Left colon (tissue), 2 donors: ENCODE results near the gene SPECC1. TPM values are rescaled to one million over a fixed set of nuclear protein-coding genes. Genes with fewer than 3 reads are reported as not detected.
A peak's percentile ranks its signal among the peaks of the same experiment; 100 is the strongest.
"Not testable (repeated sequence)": the region's sequence is repeated elsewhere in the genome, so short reads cannot be mapped to it uniquely, and the experiment has no call there.

ENCODE experiments used
- ATAC-seq: fragments of 200-7000 bp; cut with Tn5 transposase; one replicate; pipeline ENCODE4 v1.9.1; 2020; ENCODE audit warnings: mild to moderate bottlenecking, moderate library complexity
- DNase-seq, 2 donors: peaks; one replicate each; pipeline ENCODE4 v3.0.0-alpha.2; 2020
- intact Hi-C, 2 donors: fragments of 100-400 bp; cut with DNase I in 1 of 2; cut with micrococcal nuclease in 1 of 2; formaldehyde crosslinking; loops; one replicate each; pipeline versions ENCODE4 v1.11.2 to v1.14.0; 2022; cut with DNase I, micrococcal nuclease
- long read RNA-seq: library from polyadenylated mRNA; unstranded; transcript quantifications from one replicate; pipeline ENCODE4 v2.0.0, GENCODE V29; 2021
- total RNA-seq, 2 donors: library from RNA; stranded (reverse); fragmentation: NEBNext Ultra II Directional; extraction: Animal tissue kit (Norgen Biotek cat#: 25700); gene quantifications; one replicate each; pipeline ENCODE4 v1.2.1, GENCODE V29; 2021
- donor health status: DM: no; HTN: no; CAD: no.
- donor health status: DM: yes; HTN: yes; CAD: no.

SPECC1 gene
- 100 to 1,000 TPM in 1 of 2 donors, 10 to 100 TPM in 1; 86.5 to 104 TPM for total RNA-seq
- long read RNA-seq, full-length matches to known transcripts = 22 of 79 reads
- long read RNA-seq, partial matches to known transcripts = 30 of 79 reads
- long read RNA-seq, other reads (novel, unspliced or antisense) = 27 of 79 reads

- ATAC-seq = peak; percentile 98
- intact Hi-C loops = no loop called here
- peak; percentile 56 to 78 for DNase-seq
These were observed at the start of gene SPECC1 for GRCh38 chr17:20009302-20010098. SPECC1 (plus strand) TSS chr17:20009359; CDS start chr17:20096652, 87,293 bp downstream.

- intact Hi-C loops, DNase-seq, ATAC-seq: not testable (repeated sequence)
These were observed 46.2 kb upstream of the SPECC1 start for GRCh38 chr17:19962954-19963353.

- intact Hi-C loops = no loop called here
These were observed 36.0 kb upstream of the SPECC1 start for GRCh38 chr17:19973156-19973555.

GRCh38 chr17:19975601-19976000 lies 33.6 kb upstream of the SPECC1 start:
- no peak for DNase-seq
- intact Hi-C loops = no loop called here
- no peak for ATAC-seq

More at GRCh38 chr17:19973156-19973555, 36.0 kb upstream of the SPECC1 start:
- ATAC-seq (no peak), DNase-seq (no peak)

DNA sequence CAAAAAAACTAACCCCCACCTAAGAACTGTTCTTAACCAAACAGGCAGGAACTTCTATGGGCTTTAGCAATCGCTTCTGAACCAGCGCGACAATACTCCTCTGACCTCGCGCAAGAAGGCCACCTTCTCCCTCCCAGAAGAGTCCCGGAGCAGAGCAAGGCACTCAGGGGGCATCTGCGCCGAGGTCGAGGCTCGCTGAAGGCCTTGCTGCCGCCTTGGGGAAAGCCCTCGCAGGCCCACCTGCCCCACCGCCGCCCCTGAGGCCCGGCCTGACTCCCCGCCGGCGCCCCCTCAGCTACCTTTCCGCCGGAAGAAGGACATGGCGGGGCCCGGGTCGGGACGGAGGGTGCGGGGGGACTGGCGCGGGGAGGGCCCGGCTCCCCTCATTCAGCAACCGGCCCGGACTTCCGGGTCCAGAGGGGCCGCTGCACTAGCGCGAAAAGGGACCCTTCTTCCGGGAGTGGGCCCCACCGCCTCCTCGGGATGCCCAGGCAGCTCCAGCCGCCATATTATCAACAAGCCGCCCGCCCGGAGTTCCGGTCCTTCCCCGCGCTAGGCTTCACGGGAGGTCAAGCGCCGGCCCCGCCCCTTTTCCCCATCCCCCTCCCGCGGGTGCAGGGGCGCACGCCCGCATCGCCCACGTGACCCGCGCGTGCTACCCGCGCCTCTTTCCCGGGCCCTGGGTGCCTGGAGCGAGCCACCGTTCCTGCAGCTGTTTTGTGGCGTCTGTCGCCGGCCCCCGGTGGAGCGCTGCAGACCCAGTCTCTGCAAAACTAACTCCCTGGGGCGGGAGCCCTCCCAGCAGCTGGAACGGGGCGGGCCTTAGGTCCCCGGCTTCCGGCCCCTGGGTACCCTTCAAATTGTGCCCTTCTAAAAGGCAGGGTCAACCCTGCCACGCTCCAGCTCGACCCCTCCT lies 31.6 kb upstream of the SPECC1 start, which contains the start of gene AKAP10:
TSS of gene AKAP10 (minus strand) at position 536 of the 916 bp plus-strand sequence. CDS start at position 387, 149 bp downstream.
- peak; percentile 93 to 98 for DNase-seq
- ATAC-seq = peak; percentile 97
- intact Hi-C loops = no loop called here

GRCh38 chr17:19978209-19978802 lies 30.9 kb upstream of the SPECC1 start:
- DNase-seq (peak in 1 of 2 donors; percentile 35), ATAC-seq (no peak)
- intact Hi-C loops = no loop called here

- ATAC-seq = no peak
- intact Hi-C loops = no loop called here
- DNase-seq = no peak
These were observed 30.4 kb upstream of the SPECC1 start for GRCh38 chr17:19978805-19979211.

GRCh38 chr17:19979917-19980770 lies 29.0 kb upstream of the SPECC1 start:
- peak in 1 of 2 donors; percentile 19 for DNase-seq
- no peak for ATAC-seq
- intact Hi-C loops = no loop called here

DNA sequence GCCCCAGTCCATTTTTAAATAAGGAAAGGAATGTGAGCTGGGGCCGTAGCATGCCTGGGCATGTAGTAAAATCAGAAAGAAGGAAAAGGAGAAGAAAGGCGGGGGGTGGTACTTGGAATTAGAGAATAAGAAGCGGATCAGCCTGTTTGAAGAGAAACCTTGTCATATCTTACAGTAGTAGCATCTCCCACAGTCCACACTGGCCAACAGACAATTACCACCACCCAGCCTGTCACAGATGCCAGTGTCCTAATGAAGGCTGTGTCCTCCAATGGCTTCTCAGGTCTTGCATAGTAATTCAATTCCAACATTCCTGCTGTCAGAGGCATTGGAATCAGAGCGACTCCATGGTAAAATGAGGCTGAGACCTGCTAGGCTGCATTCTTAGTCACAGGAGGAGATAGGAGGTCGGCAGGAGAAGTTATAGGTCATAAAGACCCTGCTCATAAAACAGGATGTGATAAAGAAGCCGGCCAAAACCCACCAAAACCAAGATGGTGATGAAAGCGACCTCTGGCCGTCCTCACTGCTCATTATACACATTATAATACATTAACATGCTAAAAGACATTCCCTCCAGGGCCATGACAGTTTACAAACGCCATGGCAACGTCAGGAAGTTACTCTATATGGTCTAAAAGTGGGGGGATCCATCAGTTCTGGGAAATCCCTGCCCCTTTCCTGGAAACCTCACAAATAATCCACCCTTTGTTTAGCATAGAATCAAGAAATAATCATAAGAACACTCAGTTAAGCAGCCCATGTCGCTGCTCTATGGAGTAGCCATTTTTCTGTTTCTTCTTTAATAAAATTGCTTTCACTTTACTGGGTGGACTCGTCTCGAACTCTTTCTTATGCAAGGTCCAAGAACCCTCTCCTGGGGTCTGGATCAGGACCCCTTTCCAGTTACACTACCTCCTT lies 22.0 kb upstream of the SPECC1 start:
- intact Hi-C loops = no loop called here
- ATAC-seq = no peak
- DNase-seq = no peak

GRCh38 chr17:19987897-19988296 lies 21.3 kb upstream of the SPECC1 start:
- intact Hi-C loops = no loop called here
- no peak for ATAC-seq

GRCh38 chr17:19991252-19991885 lies 17.8 kb upstream of the SPECC1 start:
- intact Hi-C loops = loop anchor here (5.0 to 10.0 kb wide), 2 partner anchors 123 to 126 kb away; no protein-coding TSS in a partner anchor
- DNase-seq (peak in 1 of 2 donors; percentile 14), ATAC-seq (peak; percentile 47)

More at GRCh38 chr17:19987897-19988296, 21.3 kb upstream of the SPECC1 start:
- no peak for DNase-seq

- ATAC-seq (peak; percentile 99), DNase-seq (peak; percentile 78 to 90)
- intact Hi-C loops = loop anchor here (5.0 to 10.0 kb wide), 2 partner anchors 122 to 124 kb away; no protein-coding TSS in a partner anchor
These were observed 16.1 kb upstream of the SPECC1 start for GRCh38 chr17:19992803-19993713.

DNA sequence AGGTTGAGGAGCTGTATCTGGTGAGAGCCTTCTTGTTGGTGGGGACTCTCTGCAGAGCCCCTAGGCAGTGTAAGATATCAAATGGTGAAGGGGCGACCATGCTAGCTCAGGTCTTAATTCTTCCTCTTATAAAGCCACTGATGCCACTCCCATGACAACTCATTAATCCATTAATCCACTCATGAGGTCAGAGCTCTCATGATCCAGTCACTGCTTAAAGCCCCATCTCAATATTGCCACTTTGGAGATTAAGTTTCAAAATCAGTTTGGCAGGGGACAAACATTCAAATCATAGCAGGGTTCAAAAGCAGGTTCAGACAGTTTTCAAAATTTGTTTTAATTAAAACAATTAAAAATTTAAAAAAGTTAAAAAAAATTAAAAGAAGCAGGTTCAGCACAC lies 13.1 kb upstream of the SPECC1 start:
- ATAC-seq = no peak
- intact Hi-C loops = loop anchor here in 1 of 2 donors (10.0 kb wide), 1 partner anchor 119 kb away; no protein-coding TSS in a partner anchor

DNA sequence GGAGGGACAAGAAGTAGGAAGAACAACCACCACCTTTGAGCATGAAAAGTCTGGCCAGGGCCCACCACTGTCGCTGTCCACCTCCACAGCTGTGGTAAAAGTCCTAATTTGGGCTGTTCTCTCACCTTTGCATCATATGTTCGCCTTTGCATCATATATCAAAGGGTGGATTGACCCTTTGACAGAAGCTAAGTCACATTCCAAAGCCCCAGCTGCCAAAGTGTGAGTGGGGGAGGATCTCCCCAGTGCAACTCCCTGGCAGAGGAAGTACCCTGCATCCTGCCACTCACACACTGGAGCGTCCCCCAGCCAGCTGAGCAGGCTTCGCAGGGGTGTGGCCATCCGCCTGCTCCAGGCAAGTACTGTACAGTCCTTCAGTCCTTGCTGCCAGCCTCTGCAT lies 12.7 kb upstream of the SPECC1 start:
- DNase-seq (no peak), ATAC-seq (no peak)
- intact Hi-C loops = loop anchor here in 1 of 2 donors (10.0 kb wide), 1 partner anchor 118 kb away; no protein-coding TSS in a partner anchor

More for the DNA sequence above, 13.1 kb upstream of the SPECC1 start:
- DNase-seq = no peak
